C4-2B (cell line): ENCODE data around the gene ZBTB20.

Experiments
- ZFX ChIP-seq: fragments of 450-650 bp; IDR thresholded peaks from 2 replicates; pipeline ENCODE4 v1.6.1; 2017
- TF ChIP-seq, protein P1 (sequence below): fragments of 450-650 bp; conservative IDR thresholded peaks from 2 replicates; pipeline ENCODE4 v1.5.1; 2017; ENCODE audit warnings: mild to moderate bottlenecking

DNA sequence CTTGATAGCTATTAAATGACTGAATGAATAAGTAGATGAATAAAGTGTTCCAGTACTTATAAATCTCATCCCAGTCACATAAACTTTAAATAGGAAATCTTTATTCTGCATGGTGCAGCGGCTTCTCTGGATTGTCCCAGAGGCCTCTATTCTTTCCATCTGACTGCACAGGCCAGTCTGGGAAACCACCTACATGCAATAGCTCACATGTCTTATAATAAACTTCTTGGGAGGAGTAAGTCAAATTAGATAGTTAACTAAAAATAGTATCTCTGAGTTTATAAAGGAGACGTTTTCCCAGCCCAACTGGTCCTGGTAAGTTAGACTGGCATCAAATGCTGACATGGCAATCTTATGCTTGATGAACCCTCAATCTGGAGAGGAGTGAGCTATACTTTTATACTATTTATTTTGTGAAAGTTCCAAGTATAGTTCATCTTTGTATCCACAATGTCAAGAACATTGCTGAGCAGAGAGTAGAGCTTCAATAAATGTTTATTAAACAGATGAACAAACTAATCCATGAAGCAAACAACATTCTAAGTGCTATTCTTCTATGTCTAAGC is 435.7 kb downstream of the ZBTB20 start:
- TF ChIP-seq, protein P1, sequence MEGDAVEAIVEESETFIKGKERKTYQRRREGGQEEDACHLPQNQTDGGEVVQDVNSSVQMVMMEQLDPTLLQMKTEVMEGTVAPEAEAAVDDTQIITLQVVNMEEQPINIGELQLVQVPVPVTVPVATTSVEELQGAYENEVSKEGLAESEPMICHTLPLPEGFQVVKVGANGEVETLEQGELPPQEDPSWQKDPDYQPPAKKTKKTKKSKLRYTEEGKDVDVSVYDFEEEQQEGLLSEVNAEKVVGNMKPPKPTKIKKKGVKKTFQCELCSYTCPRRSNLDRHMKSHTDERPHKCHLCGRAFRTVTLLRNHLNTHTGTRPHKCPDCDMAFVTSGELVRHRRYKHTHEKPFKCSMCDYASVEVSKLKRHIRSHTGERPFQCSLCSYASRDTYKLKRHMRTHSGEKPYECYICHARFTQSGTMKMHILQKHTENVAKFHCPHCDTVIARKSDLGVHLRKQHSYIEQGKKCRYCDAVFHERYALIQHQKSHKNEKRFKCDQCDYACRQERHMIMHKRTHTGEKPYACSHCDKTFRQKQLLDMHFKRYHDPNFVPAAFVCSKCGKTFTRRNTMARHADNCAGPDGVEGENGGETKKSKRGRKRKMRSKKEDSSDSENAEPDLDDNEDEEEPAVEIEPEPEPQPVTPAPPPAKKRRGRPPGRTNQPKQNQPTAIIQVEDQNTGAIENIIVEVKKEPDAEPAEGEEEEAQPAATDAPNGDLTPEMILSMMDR: no peak
- no peak for TF ChIP-seq ZFX
